ENCODE data around the gene RNLS.

Gene RNLS

GRCh38 chr10:88553116-88553752, 29.9 kb downstream of the RNLS start:
- DNase-seq (ENCODE audit: low read depth in 2 of 2): no peak

DNA sequence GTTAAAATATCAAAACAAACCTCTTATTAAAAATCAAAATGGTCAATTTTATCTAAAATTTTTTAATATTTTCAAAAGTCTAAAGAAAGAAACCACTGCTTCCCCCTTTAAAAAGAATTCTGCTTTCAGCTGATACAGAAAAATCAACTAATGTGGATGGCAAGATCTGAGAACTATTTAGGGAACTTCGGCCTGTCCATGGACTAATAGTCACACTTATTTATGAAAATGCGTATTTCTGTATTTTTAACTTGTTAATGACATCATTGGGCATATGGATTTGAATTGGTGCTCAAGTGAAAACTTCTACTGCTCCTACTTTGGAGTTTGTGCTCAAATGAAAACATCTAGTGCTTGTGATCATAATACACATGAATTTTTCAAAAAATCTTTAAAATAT, 31.9 kb downstream of the RNLS start:
- DNase-seq (ENCODE audit: low read depth in 2 of 2): no peak

- no peak for DNase-seq (ENCODE audit: low read depth in 2 of 2)
Measured at GRCh38 chr10:88546497-88546896, 36.6 kb downstream of the RNLS start.

GRCh38 chr10:88545359-88545758, 37.8 kb downstream of the RNLS start:
- DNase-seq (ENCODE audit: low read depth in 2 of 2): no peak

DNA sequence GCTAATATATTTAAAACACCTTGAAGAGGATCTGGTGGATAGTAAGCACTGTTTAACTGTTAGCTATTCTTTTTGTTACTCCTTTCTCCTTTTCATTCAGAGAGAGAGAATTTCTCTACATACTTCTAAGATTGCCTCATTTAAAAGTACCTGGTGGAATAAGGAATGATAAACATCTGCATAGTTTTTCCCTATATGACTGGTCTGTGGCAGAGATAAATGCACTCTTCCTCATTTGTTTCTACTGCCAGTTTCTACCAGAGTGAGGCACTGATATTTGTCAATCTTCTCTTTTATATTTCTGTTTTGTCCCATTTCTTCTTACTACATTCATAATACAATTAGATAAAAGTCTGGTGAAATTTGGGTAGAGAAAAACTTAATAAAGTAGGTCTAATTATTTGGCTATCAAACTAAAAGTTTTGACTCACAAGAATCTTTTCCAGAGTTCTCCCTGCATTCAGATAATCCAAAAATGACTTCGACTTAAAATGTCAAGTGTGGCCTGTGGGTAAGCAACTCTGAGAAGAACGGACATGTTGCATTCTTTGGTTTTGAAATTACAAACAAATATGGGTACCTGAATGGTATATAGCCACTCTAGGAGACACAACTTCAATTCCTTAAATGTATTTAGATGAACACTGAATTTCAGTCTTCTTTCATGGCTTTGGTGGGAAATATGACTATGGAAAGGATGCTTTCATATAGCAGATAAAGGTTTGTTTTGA, 38.8 kb downstream of the RNLS start:
- no peak for DNase-seq (ENCODE audit: low read depth in 2 of 2)

DNA sequence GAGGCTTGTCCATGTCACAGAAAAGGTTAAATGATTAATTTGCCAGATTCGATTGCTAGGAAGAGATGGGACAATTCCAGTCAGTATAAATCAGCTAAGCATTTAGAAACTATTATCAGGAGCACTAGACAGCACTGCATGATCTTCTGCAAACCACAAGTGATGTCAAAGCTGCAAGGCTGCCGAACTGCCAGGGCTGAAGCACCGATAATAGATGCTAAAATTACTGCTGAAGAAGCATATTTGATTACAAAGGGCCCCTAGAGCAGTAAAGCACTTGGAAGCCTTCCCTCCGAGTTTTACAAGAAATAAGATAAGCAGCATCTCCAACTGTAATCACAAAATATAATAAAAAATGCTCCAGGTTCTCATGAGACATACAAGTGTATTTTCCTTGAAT, 40.6 kb downstream of the RNLS start:
- DNase-seq (ENCODE audit: low read depth in 2 of 2): no peak

GRCh38 chr10:88541116-88541626, 41.9 kb downstream of the RNLS start:
- DNase-seq (ENCODE audit: low read depth in 2 of 2): no peak

DNA sequence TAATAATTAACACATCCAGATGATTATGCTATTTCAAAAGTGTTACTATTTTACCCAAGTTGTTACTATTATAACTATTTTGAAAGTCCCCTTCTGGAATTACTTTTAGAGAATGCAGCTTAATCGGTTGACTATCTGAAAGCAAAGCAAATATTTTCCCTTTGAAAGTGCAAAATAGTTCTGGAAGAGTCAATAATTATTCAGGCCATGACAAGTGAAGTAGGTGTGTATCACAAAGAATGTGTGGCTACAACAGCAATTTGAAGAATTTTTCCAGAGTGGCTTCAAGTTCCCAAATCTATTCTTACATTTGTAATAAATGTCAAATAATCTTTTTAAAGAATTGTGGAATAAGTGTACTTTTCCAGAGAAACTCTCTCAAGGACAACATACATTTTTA, 42.8 kb downstream of the RNLS start:
- DNase-seq (ENCODE audit: low read depth in 2 of 2): no peak

GRCh38 chr10:88538048-88538447, 45.1 kb downstream of the RNLS start:
- DNase-seq (ENCODE audit: low read depth in 2 of 2): no peak

DNA sequence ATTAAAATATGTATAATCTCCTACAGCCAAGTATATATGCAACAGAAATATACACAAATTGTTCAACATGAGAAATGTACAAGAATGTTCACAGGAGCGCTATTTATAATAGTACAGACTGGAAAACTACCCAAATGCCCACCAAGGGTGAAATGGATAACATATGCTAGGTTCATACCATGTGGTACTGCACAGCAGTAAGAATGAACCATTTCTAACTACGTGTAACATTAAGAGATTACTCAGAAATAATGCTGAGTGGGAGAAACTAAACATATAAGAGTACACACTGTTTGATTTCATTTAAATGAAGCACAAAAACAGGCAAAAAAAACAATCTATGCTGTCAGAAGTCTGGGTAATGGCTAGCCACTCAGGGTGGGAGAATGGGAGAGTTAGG, 45.8 kb downstream of the RNLS start:
- DNase-seq (ENCODE audit: low read depth in 2 of 2): no peak

DNA sequence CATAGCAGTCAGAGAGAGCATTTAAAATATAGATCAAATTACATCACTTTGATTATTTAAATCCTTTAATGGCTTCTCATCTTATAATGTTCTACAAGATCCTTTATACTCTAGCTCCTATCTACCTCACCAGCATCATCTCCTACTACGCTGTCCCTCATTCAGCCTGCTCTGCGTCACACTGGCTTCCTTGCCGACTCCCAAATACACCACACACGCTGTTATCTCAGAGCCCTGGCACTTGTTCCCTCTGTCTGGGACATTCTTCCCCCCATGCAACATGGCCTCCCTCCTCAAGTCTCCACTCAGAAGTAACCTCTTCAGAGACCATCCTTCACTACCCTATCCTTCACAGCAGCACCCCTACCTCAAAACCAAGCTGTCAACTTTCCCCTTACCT, 46.7 kb downstream of the RNLS start:
- DNase-seq (ENCODE audit: low read depth in 2 of 2): no peak

- no peak for DNase-seq (ENCODE audit: low read depth in 2 of 2)
Measured at GRCh38 chr10:88534072-88534665, 48.9 kb downstream of the RNLS start.

GRCh38 chr10:88531392-88532052, 51.6 kb downstream of the RNLS start:
- no peak for DNase-seq (ENCODE audit: low read depth in 2 of 2)

DNA sequence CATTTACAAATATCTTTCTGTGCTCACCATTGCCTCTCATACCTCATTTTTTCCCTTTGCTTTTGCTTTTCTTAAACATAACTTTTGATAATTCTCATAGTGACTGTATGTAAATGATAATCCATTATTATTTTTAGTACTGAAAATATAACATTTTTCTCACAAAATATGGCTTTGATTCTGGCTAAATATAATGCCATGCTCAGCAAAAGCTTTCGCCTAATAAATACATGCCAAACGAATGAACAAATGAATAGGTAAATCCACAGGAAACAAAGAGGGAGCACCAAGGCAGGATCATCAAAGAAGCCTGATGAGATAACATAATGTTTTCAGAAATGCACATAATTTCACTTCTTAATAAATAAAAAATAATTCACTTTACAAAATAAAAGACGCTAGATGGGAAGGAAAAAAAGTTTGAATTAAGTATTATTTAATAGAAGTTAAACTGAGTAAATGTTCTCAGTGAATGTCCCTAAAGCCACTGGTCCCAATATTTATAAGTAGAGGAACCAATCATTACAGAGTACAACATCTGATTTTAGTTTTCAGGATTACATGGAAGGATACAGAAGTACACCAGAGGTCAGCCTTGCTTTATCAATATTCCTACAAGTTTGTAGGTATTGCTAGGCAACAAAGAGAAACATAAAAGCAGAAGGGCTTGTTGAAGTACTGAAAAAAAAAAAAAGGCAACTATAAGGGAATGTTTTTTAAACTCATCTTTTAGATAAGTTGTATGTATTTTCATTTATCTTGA, 52.3 kb downstream of the RNLS start:
- no peak for DNase-seq (ENCODE audit: low read depth in 2 of 2)

- DNase-seq (ENCODE audit: low read depth in 2 of 2): no peak
Measured at GRCh38 chr10:88530093-88530492, 53.0 kb downstream of the RNLS start.

GRCh38 chr10:88528806-88529570, 54.1 kb downstream of the RNLS start:
- no peak for DNase-seq (ENCODE audit: low read depth in 2 of 2)

GRCh38 chr10:88528201-88528600, 54.9 kb downstream of the RNLS start:
- DNase-seq (ENCODE audit: low read depth in 2 of 2): no peak

- no peak for DNase-seq (ENCODE audit: low read depth in 2 of 2)
Measured at GRCh38 chr10:88527245-88527644, 55.9 kb downstream of the RNLS start.

DNA sequence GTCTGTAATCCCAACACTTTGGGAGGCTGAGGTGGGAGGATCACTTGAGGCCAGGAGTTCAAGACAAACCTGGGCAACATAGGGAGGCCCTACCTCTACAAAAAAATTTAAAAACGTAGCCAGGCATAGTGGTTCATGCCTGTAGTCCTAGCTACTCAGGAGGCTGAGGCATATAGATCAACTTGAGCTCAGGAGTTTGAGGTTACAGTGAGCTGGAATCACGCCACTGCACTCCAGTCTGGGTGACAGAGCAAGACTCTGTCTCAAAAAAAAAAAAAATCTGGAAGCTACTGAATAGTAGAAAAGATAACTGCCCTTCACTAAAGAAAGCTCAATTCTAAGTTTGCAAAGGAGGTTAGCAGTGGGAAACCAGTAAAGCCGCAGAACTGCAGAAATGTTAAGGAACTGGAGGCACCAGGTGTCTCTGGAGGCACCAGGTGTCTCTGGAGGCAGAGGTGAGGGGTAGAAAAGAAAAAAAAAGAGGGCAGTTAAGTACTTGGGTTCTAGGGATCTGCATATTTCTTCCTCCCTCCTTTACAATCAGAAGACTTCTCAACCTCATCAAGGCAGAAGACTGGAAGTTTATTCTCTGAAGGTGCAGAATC, 56.5 kb downstream of the RNLS start:
- no peak for DNase-seq (ENCODE audit: low read depth in 2 of 2)

- no peak for DNase-seq (ENCODE audit: low read depth in 2 of 2)
Measured at GRCh38 chr10:88525371-88526069, 57.6 kb downstream of the RNLS start.

Data from activated CD8-positive, alpha-beta memory T cell treated with anti-CD3 and anti-CD28 coated beads for 4 hours (primary cell).